Esophagus (tissue), 2 donors: ENCODE measurements around the gene PCDH19. TPM values are rescaled to one million over a fixed set of nuclear protein-coding genes. Genes with fewer than 3 reads are reported as not detected.

Experiments used
- H3K27ac ChIP-seq, 2 donors: one replicate each; pipeline ENCODE4 v1.5.1; 2013; ENCODE audit warnings: low read depth in 2 of 2, mild to moderate bottlenecking in 2 of 2, inconsistent platforms in 1 of 2, low read length in 1 of 2, moderate library complexity in 1 of 2
- H3K27me3 ChIP-seq, 2 donors: one replicate each; pipeline ENCODE4 v1.6.1; 2013; ENCODE audit warnings: low read length in 2 of 2, control low read depth in 1 of 2, mild to moderate bottlenecking in 1 of 2; ENCODE audit not compliant: insufficient read depth in 2 of 2, control insufficient read depth in 1 of 2
- H3K36me3 ChIP-seq, 2 donors: one replicate each; pipeline ENCODE4 v1.6.1; 2013; ENCODE audit warnings: low read length in 1 of 2; ENCODE audit not compliant: control insufficient read depth in 2 of 2, insufficient read depth in 2 of 2
- H3K4me1 ChIP-seq, 2 donors: one replicate each; pipeline ENCODE4 v1.6.1; 2013; ENCODE audit warnings: low read length in 1 of 2; ENCODE audit not compliant: control insufficient read depth in 2 of 2, insufficient read depth in 2 of 2
- H3K4me3 ChIP-seq, 2 donors: one replicate each; pipeline ENCODE4 v1.5.1; 2013; ENCODE audit warnings: low read length in 2 of 2, mild to moderate bottlenecking in 2 of 2, low read depth in 1 of 2, moderate library complexity in 1 of 2
- H3K9me3 ChIP-seq, 2 donors: one replicate each; pipeline ENCODE4 v1.6.1; 2013; ENCODE audit warnings: mild to moderate bottlenecking in 2 of 2, low read depth in 1 of 2, low read length in 1 of 2, moderate library complexity in 1 of 2; ENCODE audit not compliant: control insufficient read depth in 2 of 2, insufficient read depth in 1 of 2
- WGBS, 2 donors: extraction: QIAGEN DNeasy Blood & Tissue Kit; methylation state at CpG; one replicate each; pipeline ENCODE4 v1.1.7; 2013; 5-methylcytosine and 5-hydroxymethylcytosine counted together
- polyA plus RNA-seq, 2 donors: library from polyadenylated mRNA; stranded (reverse); fragments of 200-250 nt; gene quantifications; one replicate each; pipeline ENCODE4 v1.2.3, GENCODE V29; 2013
- donor health status: healthy with polysubstance abuse.
- donor health status: Bipolar disorder and iron deficiency.

The PCDH19 gene
- polyA plus RNA-seq, 2 donors = 0.11 to 0.14 TPM

- no peak overlapping the region for H3K4me3 ChIP-seq
- no peaks in the 10 kb centered on the region for H3K27me3 ChIP-seq
- no peak overlapping the region for H3K27ac ChIP-seq
- H3K36me3 ChIP-seq = no peaks in the 10 kb centered on the region
- H3K9me3 ChIP-seq = no peaks in the 10 kb centered on the region
- no peaks in the 10 kb centered on the region for H3K4me1 ChIP-seq
Measured at GRCh38 chrX:100265179-100265578, 144.9 kb downstream of the PCDH19 start.

- no peak overlapping the region for H3K27ac ChIP-seq
- H3K4me3 ChIP-seq = no peak overlapping the region
- H3K36me3 ChIP-seq = no peaks in the 10 kb centered on the region
- H3K4me1 ChIP-seq = no peaks in the 10 kb centered on the region
- H3K27me3 ChIP-seq = no peaks in the 10 kb centered on the region
- WGBS, 2 donors = 37 to 66% methylated on average over 2 of the region's 2 CpGs
- no peaks in the 10 kb centered on the region for H3K9me3 ChIP-seq
Measured at GRCh38 chrX:100264200-100264599, 145.9 kb downstream of the PCDH19 start.

DNA sequence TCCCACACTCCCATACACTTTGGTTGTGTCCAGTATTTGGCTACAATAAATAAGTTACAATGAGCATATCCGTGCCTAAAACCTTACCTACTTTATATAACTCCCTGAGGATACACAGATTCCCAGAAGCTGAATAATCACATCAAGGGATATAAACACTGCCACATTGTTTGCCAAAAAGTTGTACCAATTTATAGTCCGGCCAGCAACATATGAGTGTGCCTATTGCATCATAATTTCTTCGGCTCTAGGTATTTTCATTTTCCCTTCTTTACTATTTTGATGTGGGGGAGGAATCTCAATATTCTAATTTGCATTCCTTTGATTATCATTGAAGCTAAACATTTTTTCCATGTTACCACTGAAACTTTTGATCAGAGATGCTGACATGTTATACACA is 146.4 kb downstream of the PCDH19 start:
- Histone ChIP-seq H3K27me3 (no peaks in the 10 kb centered on the region), H3K36me3 (no peaks in the 10 kb centered on the region), H3K9me3 (no peaks in the 10 kb centered on the region), H3K4me3 (no peak overlapping the region), H3K4me1 (no peaks in the 10 kb centered on the region), H3K27ac (no peak overlapping the region)
- 31 to 52% methylated on average over 3 of the region's 3 CpGs for WGBS, 2 donors

DNA sequence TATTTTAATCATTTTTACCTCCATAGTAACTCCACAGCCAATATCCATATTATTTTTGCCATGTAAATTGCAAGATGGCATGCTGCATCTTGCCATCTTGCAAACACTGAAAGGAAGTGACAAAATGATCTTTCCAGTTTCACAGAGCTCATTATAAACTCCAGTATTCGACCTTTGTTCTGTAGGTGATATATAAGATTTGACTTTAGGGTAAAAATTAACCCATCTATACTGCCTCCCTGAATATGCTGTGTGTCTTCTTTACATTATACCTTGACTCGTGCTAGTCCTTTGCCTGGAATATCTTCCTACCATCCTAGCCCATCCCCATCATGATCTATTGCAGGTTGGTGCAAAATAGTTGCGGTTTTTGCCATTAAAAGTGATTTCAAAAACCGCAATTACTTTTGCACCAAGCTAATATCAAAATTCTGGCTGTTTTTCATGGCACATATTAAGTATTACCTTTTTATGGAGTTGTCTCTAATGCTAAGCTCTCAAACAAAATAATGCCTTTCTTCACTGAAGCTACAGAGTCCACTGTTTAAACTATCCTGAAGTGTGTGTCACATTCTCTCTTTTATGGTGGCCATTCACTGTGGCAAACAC is 161.1 kb downstream of the PCDH19 start:
- Histone ChIP-seq H3K4me1 (no peaks in the 10 kb centered on the region), H3K27ac (no peak overlapping the region), H3K27me3 (peaks cover 0 to 5% of the 10 kb centered on the region in 2 donors), H3K4me3 (no peak overlapping the region), H3K9me3 (no peaks in the 10 kb centered on the region), H3K36me3 (no peaks in the 10 kb centered on the region)
- 63 to 80% methylated on average over 4 of the region's 4 CpGs for WGBS, 2 donors

DNA sequence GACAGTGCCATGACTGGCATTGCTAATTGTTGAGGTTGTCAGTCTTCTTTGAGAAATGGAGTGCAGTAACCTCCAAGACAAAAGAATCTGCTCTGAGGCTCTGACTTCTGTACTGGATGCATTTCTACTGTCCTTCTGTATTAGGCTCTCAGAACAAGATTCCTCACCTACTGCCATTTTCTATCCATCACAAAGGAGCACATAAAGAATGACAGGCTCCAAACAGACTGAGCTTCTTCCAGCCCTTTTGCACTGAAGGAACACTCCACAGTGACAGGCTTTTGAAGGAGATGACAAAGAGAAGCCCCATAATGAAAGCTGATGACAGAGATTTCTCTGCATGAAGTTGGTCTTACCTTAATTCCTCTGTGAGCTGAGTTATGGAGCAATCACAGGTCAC is 162.2 kb downstream of the PCDH19 start:
- H3K27me3 ChIP-seq = peaks cover 0 to 5% of the 10 kb centered on the region in 2 donors
- H3K4me1 ChIP-seq = no peaks in the 10 kb centered on the region
- H3K4me3 ChIP-seq = no peak overlapping the region
- H3K9me3 ChIP-seq = no peaks in the 10 kb centered on the region
- no peaks in the 10 kb centered on the region for H3K36me3 ChIP-seq
- no peak overlapping the region for H3K27ac ChIP-seq

DNA sequence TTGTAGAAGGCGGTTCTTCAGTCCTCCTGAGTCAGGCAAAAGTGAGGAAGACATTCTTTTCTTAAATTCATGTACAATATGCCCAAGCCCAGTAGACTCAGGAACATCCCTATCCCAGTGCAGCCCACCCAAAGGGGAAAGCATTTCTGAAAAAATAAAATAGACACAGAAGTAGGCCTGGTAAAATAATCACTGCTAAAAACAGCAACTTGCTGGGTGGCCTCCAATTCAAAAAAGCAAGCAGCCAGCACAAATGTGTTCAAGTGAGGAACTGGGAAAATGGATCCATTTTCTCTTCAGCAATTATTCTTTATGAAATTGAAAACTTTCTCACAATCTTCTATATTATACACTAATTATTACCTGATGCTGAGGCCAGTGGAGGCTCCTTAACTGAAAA is 165.4 kb downstream of the PCDH19 start:
- H3K27ac ChIP-seq = no peak overlapping the region
- no peaks in the 10 kb centered on the region for H3K4me1 ChIP-seq
- peaks cover 0 to 2% of the 10 kb centered on the region in 2 donors for H3K27me3 ChIP-seq
- H3K4me3 ChIP-seq = no peak overlapping the region
- H3K9me3 ChIP-seq = no peaks in the 10 kb centered on the region
- 92% methylated on average over 1 of the region's 1 CpG for whole genome bisulfite sequencing, 2 donors
- H3K36me3 ChIP-seq = no peaks in the 10 kb centered on the region

Other genes with a start within 250 kb of the PCDH19 start
- under 1 TPM in 1 of 2 donors, not detected in 1; 0.33 TPM for gene TNMD, start 174.7 kb upstream of the PCDH19 start, polyA plus RNA-seq
- gene TSPAN6, start 226.5 kb upstream of the PCDH19 start, polyA plus RNA-seq = 10 to 100 TPM; 50.1 to 55.4 TPM
- gene SRPX2, start 233.9 kb upstream of the PCDH19 start, polyA plus RNA-seq = 10 to 100 TPM; 16.0 to 39.7 TPM